B cell (primary cell): ENCODE results near the gene TPO. TPM values are rescaled to one million over a fixed set of nuclear protein-coding genes. Genes with fewer than 3 reads are reported as not detected.

Experiments used
- ATAC-seq: fragments of 200-7000 bp; cut with Tn5 transposase; one replicate; pipeline ENCODE4 v1.10.0; 2021; ENCODE audit warnings: low read depth, mild to moderate bottlenecking, moderate number of reproducible peaks, moderate library complexity
- CTCF ChIA-PET: fragments of 350-600 bp; sonication (Branson Sonifier 250); formaldehyde crosslinking; loops from one replicate; lab custom pipeline; 2021; ENCODE audit warnings: antibody characterized with exemption, inconsistent platforms; lab: Charles Lee
- POLR2A ChIA-PET: fragments of 350-600 bp; sonication (Branson Sonifier 250); formaldehyde crosslinking; loops from one replicate; lab custom pipeline; 2021; ENCODE audit warnings: antibody characterized with exemption; lab: Charles Lee
- DNase-seq: peaks from one replicate; pipeline ENCODE4 v3.0.0; 2013
- H2AFZ ChIP-seq: 2 replicates; pipeline ENCODE4 v1.6.1; 2012; ENCODE audit warnings: mild to moderate bottlenecking, low read depth, low read length; ENCODE audit not compliant: insufficient read depth, poor library complexity, severe bottlenecking
- H3K27ac ChIP-seq, 2 donors: 1 replicate in 1 of 2; 2 replicates in 1 of 2; pipeline ENCODE4 v1.5.1; 2012 to 2013; ENCODE audit warnings: low read length in 2 of 2, mild to moderate bottlenecking in 2 of 2, moderate library complexity in 1 of 2
- H3K27me3 ChIP-seq, 4 experiments: fragments of 200-600 bp in 1 of 4; sonication (generic) in 1 of 4; replicated peaks in 1 of 4; 1 replicate in 2 of 4; 2 replicates in 2 of 4; pipeline versions ENCODE4 v1.6.1 to v1.7.0; 2013 to 2016; ENCODE audit warnings: low read length in 3 of 4, mild to moderate bottlenecking in 2 of 4, mixed read lengths in 1 of 4, moderate library complexity in 1 of 4; ENCODE audit not compliant: insufficient read depth in 4 of 4, control insufficient read depth in 3 of 4; ENCODE audit errors: control extremely low read depth in 1 of 4
- H3K36me3 ChIP-seq, 2 experiments: replicated peaks in 1 of 2; 1 replicate in 1 of 2; 2 replicates in 1 of 2; pipeline versions ENCODE4 v1.6.1 to v1.7.1; 2013; ENCODE audit warnings: low read length in 1 of 2; ENCODE audit not compliant: insufficient read depth in 2 of 2, control insufficient read depth in 1 of 2; ENCODE audit errors: control extremely low read depth in 1 of 2, extremely low read depth in 1 of 2
- H3K4me1 ChIP-seq, 2 donors: fragments of 200-600 bp in 1 of 2; sonication (generic) in 1 of 2; 1 replicate in 1 of 2; 2 replicates in 1 of 2; pipeline versions ENCODE4 v1.5.1 to v1.6.1; 2013 to 2017; ENCODE audit warnings: low read length in 2 of 2; ENCODE audit not compliant: control insufficient read depth in 2 of 2, insufficient read depth in 2 of 2
- H3K4me2 ChIP-seq: replicated peaks from 2 replicates; pipeline ENCODE3; 2012; ENCODE audit warnings: mild to moderate bottlenecking, low read depth, low read length; ENCODE audit not compliant: poor library complexity, severe bottlenecking
- H3K4me3 ChIP-seq, 5 experiments: fragments of 200-600 bp in 1 of 5; sonication (generic) in 1 of 5; 1 replicate in 3 of 5; 2 replicates in 2 of 5; pipeline versions ENCODE4 v1.5.1 to v1.7.0; 2011 to 2016; ENCODE audit warnings: low read length in 4 of 5, mild to moderate bottlenecking in 4 of 5, low read depth in 2 of 5, control low read depth in 1 of 5, moderate library complexity in 1 of 5; ENCODE audit not compliant: insufficient read depth in 1 of 5; ENCODE audit errors: control extremely low read depth in 1 of 5, extremely low read depth in 1 of 5
- H3K79me2 ChIP-seq: fragments of 200-600 bp; sonication (generic); one replicate; pipeline ENCODE4 v1.6.0; 2016; ENCODE audit warnings: low read length; ENCODE audit not compliant: control insufficient read depth, insufficient read depth
- H3K9ac ChIP-seq: fragments of 200-600 bp; sonication (generic); 2 replicates; pipeline ENCODE4 v1.6.1; 2017; ENCODE audit warnings: mild to moderate bottlenecking, low read length, moderate library complexity
- H3K9me3 ChIP-seq, 3 donors: one replicate each; pipeline versions ENCODE4 v1.6.1 to v1.7.1; 2013; ENCODE audit warnings: low read length in 2 of 3; ENCODE audit not compliant: control insufficient read depth in 2 of 3, insufficient read depth in 1 of 3; ENCODE audit errors: control extremely low read depth in 1 of 3
- H4K20me1 ChIP-seq: 2 replicates; pipeline ENCODE4 v1.6.0; 2012; ENCODE audit warnings: mild to moderate bottlenecking, low read length; ENCODE audit not compliant: insufficient read depth, control insufficient read depth, poor library complexity, severe bottlenecking
- H3K27ac Mint-ChIP-seq: one replicate; pipeline ENCODE4 v1.8.0; 2021; ENCODE audit warnings: mixed read lengths
- H3K27me3 Mint-ChIP-seq: one replicate; pipeline ENCODE4 v1.8.0; 2021; ENCODE audit warnings: mixed read lengths
- H3K4me1 Mint-ChIP-seq: one replicate; pipeline ENCODE4 v1.8.0; 2021; ENCODE audit warnings: mixed read lengths
- H3K4me3 Mint-ChIP-seq: one replicate; pipeline ENCODE4 v1.8.0; 2021; ENCODE audit warnings: mixed read lengths
- H3K9me3 Mint-ChIP-seq: one replicate; pipeline ENCODE4 v1.8.0; 2022; ENCODE audit warnings: mixed read lengths; ENCODE audit not compliant: insufficient read depth
- CTCF ChIP-seq: fragments of 200-600 bp; IDR thresholded peaks from one replicate; pipeline ENCODE4 v1.8.0; 2022; ENCODE audit warnings: antibody characterized with exemption, mild to moderate bottlenecking
- EZH2 ChIP-seq: IDR thresholded peaks from 2 replicates; pipeline ENCODE4 v1.6.1; 2012; ENCODE audit warnings: borderline replicate concordance, low read depth, mild to moderate bottlenecking, moderate library complexity, low read length; ENCODE audit not compliant: insufficient read depth, poor library complexity, severe bottlenecking
- WGBS: methylation state at CpG from one replicate; pipeline ENCODE4 v1.1.5; 2013; ENCODE audit warnings: missing lambda C conversion rate; ENCODE audit not compliant: insufficient coverage; 5-methylcytosine and 5-hydroxymethylcytosine counted together
- intact Hi-C: fragments of 100-400 bp; cut with micrococcal nuclease; formaldehyde crosslinking; loops from one replicate; pipeline ENCODE4 v1.10.0; 2022
- polyA plus RNA-seq: library from polyadenylated mRNA; depleted of rRNA; stranded (reverse); fragments of >200 nt; gene quantifications from 2 replicates; pipeline ENCODE4 v1.2.3, GENCODE V29; 2012
- total RNA-seq, 2 donors: library from RNA; stranded (reverse); fragments of 120-200 nt in 1 of 2; gene quantifications; 1 replicate in 1 of 2; 2 replicates in 1 of 2; pipeline versions ENCODE4 v1.2.3 to v1.2.4, GENCODE V29; 2013 to 2022

The TPO gene
- total and polyA plus RNA-seq, 2 donors (not counting 1 experiment from before 2014, with no cell fraction given) = not detected

GRCh38 chr2:1477196-1478040 is 64.2 kb downstream of the TPO start:
- Histone ChIP-seq H4K20me1 (no peaks in the 10 kb centered on the region), H3K27ac (no peak overlapping the region), H3K36me3 (no peaks in the 10 kb centered on the region), H3K4me1 (no peaks in the 10 kb centered on the region), H3K79me2 (no peaks in the 10 kb centered on the region), H3K9me3 (peaks cover 0 to 9% (median 0%) of the 10 kb centered on the region in 3 donors), H2AFZ (no peak overlapping the region), H3K4me3 (no peak overlapping the region), H3K4me2 (no peak overlapping the region), H3K9ac (no peak overlapping the region), H3K27me3 (no peaks in the 10 kb centered on the region)
- Mint-ChIP-seq H3K4me3 (no peak overlapping the region), H3K9me3 (no peaks in the 10 kb centered on the region), H3K4me1 (no peaks in the 10 kb centered on the region), H3K27ac (no peak overlapping the region), H3K27me3 (no peaks in the 10 kb centered on the region)
- ChIA-PET CTCF (no interaction called here), POLR2A (no interaction called here)
- DNase-seq (no peak), ATAC-seq (no peak)
- 80% methylated on average over 73 of the region's 76 CpGs for WGBS
- TF ChIP-seq EZH2 (no peak), CTCF (no peak)
- intact Hi-C loops = no loop called here
